ENCODE data around the gene NPTN.

DNA sequence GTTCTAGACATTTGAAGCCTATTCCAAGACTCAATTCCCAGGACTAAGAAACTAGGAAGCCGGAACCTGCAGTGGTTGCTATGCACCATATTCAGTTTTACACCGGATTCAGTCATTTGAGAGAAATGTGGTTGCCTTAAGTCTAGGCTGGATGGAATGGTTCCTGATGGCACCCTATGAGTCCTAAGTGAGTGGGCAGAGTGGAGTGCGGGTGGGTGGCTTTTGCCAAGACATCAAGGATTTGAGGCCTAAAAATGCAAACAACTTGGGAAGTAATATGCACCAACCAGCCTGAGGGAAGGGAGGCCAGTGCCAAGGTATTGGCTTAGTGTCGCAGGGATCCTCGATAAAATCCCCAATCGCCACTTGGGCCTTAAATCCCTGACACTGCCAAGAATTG is 46.8 kb upstream of the NPTN start:
- TF ChIP-seq EGR1 (IDR thresholded peaks at IDR 0.05; ENCODE audit: low read depth) = no peak
- TF ChIP-seq, protein P1, sequence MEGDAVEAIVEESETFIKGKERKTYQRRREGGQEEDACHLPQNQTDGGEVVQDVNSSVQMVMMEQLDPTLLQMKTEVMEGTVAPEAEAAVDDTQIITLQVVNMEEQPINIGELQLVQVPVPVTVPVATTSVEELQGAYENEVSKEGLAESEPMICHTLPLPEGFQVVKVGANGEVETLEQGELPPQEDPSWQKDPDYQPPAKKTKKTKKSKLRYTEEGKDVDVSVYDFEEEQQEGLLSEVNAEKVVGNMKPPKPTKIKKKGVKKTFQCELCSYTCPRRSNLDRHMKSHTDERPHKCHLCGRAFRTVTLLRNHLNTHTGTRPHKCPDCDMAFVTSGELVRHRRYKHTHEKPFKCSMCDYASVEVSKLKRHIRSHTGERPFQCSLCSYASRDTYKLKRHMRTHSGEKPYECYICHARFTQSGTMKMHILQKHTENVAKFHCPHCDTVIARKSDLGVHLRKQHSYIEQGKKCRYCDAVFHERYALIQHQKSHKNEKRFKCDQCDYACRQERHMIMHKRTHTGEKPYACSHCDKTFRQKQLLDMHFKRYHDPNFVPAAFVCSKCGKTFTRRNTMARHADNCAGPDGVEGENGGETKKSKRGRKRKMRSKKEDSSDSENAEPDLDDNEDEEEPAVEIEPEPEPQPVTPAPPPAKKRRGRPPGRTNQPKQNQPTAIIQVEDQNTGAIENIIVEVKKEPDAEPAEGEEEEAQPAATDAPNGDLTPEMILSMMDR (IDR thresholded peaks at IDR 0.05 in 2 of 3, conservative IDR thresholded peaks at IDR 0.05 in 1 of 3; ENCODE audit: borderline replicate concordance in 1 of 3, insufficient read depth in 1 of 3, low read depth in 2 of 3, low read length in 2 of 3) = no peak
- no peak for TF ChIP-seq RAD21 (IDR thresholded peaks at IDR 0.05; ENCODE audit: low read depth)
- TF ChIP-seq SIN3A (IDR thresholded peaks at IDR 0.05; ENCODE audit: low read depth) = no peak
- TF ChIP-seq POLR2AphosphoS5 (IDR thresholded peaks at IDR 0.05; ENCODE audit: low read depth, low read length) = no peak
- no peak for TF ChIP-seq ZNF274 (IDR thresholded peaks at IDR 0.05; ENCODE audit: low read depth, low read length)

Data from HCT116 (cell line).